Endothelial cell of umbilical vein (primary cell): ENCODE measurements around the gene KLHL18. TPM values are rescaled to one million over a fixed set of nuclear protein-coding genes. Genes with fewer than 3 reads are reported as not detected.

ENCODE experiments used
- BruUV-seq: library from RNA; stranded (reverse); fragments of 400-500 nt; replicated peaks from 2 replicates; lab custom pipeline; 2021; lab: Mats Ljungman, UMichigan
- CTCF ChIA-PET: fragments of 300-600, 350-600 bp; sonication (Branson Sonifier 250); formaldehyde crosslinking; loops from one replicate; lab custom pipeline; 2021; ENCODE audit warnings: antibody characterized with exemption, inconsistent platforms; lab: Charles Lee
- POLR2A ChIA-PET: fragments of 300-600, 350-600 bp; sonication (Branson Sonifier 250); formaldehyde crosslinking; loops from one replicate; lab custom pipeline; 2021; ENCODE audit warnings: antibody characterized with exemption, inconsistent platforms; lab: Charles Lee
- DNase-seq: peaks from one replicate; pipeline ENCODE4 v3.0.0-alpha.2; 2011; ENCODE audit warnings: low read depth, low spot score
- FAIRE-seq: peaks from 2 replicates; lab custom pipeline; 2011; peaks lifted over from hg19 to GRCh38; lab: Jason Lieb, UNC
- H2AFZ ChIP-seq: 2 replicates; pipeline ENCODE4 v1.6.0; 2012; ENCODE audit warnings: low read depth, low read length, control low read depth, inconsistent platforms
- H3K27ac ChIP-seq: 2 replicates; pipeline ENCODE4 v1.5.1; 2011; ENCODE audit warnings: low read depth, mild to moderate bottlenecking, control low read depth, low read length, moderate library complexity; ENCODE audit not compliant: insufficient read depth
- H3K27me3 ChIP-seq, 2 experiments: 2 replicates each; pipeline versions ENCODE4 v1.6.0 to v1.6.1; 2011; ENCODE audit warnings: low read length in 2 of 2, mixed read lengths in 1 of 2; ENCODE audit not compliant: control insufficient read depth in 2 of 2, insufficient read depth in 2 of 2
- H3K36me3 ChIP-seq, 2 experiments: 2 replicates in 1 of 2; 3 replicates in 1 of 2; pipeline ENCODE4 v1.5.1; 2011; ENCODE audit warnings: low read length in 2 of 2, mild to moderate bottlenecking in 1 of 2, moderate library complexity in 1 of 2; ENCODE audit not compliant: control insufficient read depth in 2 of 2, insufficient read depth in 2 of 2; ENCODE audit errors: extremely low read depth in 1 of 2
- H3K4me1 ChIP-seq: 3 replicates; pipeline ENCODE4 v1.5.1; 2011; ENCODE audit warnings: mild to moderate bottlenecking, low read length; ENCODE audit not compliant: control insufficient read depth, insufficient read depth; ENCODE audit errors: extremely low read depth
- H3K4me2 ChIP-seq: 2 replicates; pipeline ENCODE4 v1.6.1; 2011; ENCODE audit warnings: low read length, control low read depth, mixed read lengths; ENCODE audit not compliant: insufficient read depth
- H3K4me3 ChIP-seq, 3 experiments: fragments of 200-600 bp in 1 of 3; sonication (generic), shearing (Covaris generic) in 1 of 3; replicated peaks in 1 of 3; 2 replicates each; pipeline ENCODE4 v1.5.1; 2011 to 2016; ENCODE audit warnings: control low read depth in 3 of 3, low read length in 3 of 3, mild to moderate bottlenecking in 2 of 3, inconsistent platforms in 1 of 3, low read depth in 1 of 3, moderate library complexity in 1 of 3; ENCODE audit not compliant: insufficient read depth in 1 of 3
- H3K79me2 ChIP-seq: 2 replicates; pipeline ENCODE4 v1.6.0; 2012; ENCODE audit warnings: low read length, inconsistent platforms; ENCODE audit not compliant: control insufficient read depth, insufficient read depth
- H3K9ac ChIP-seq: replicated peaks from 2 replicates; pipeline ENCODE3; 2011; ENCODE audit warnings: low read length, control low read depth; ENCODE audit not compliant: insufficient read depth; ENCODE audit errors: extremely low read depth
- H3K9me1 ChIP-seq: replicated peaks from 3 replicates; pipeline ENCODE4 v1.6.0; 2011; ENCODE audit warnings: mild to moderate bottlenecking, low read length; ENCODE audit not compliant: control insufficient read depth, insufficient read depth; ENCODE audit errors: extremely low read depth
- H3K9me3 ChIP-seq: replicated peaks from 2 replicates; pipeline ENCODE4 v1.5.1; 2012; ENCODE audit warnings: low read length, inconsistent platforms; ENCODE audit not compliant: control insufficient read depth, insufficient read depth
- H4K20me1 ChIP-seq: replicated peaks from 2 replicates; pipeline ENCODE3; 2011; ENCODE audit warnings: mild to moderate bottlenecking, low read length; ENCODE audit not compliant: control insufficient read depth, insufficient read depth; ENCODE audit errors: extremely low read depth
- CTCF ChIP-seq, 2 donors: IDR thresholded peaks; 1 replicate in 1 of 2; 2 replicates in 1 of 2; pipeline ENCODE4 v1.5.1; 2011; ENCODE audit warnings: low read length in 2 of 2, mild to moderate bottlenecking in 2 of 2, moderate library complexity in 2 of 2, control low read depth in 1 of 2, inconsistent platforms in 1 of 2, low read depth in 1 of 2; ENCODE audit not compliant: insufficient read depth in 1 of 2; ENCODE audit errors: extremely low read depth in 1 of 2
- EZH2 ChIP-seq: IDR thresholded peaks from 2 replicates; pipeline ENCODE4 v1.6.1; 2012; ENCODE audit warnings: borderline replicate concordance, low read depth, mild to moderate bottlenecking, moderate library complexity, low read length, inconsistent platforms; ENCODE audit not compliant: severe bottlenecking
- FOS ChIP-seq: IDR thresholded peaks from 2 replicates; pipeline ENCODE4 v1.6.1; 2011; ENCODE audit warnings: mild to moderate bottlenecking, low read length, moderate library complexity, borderline replicate concordance; ENCODE audit not compliant: insufficient read depth
- GATA2 ChIP-seq: IDR thresholded peaks from 2 replicates; pipeline ENCODE4 v1.7.0; 2011; ENCODE audit warnings: low read depth, mild to moderate bottlenecking, moderate library complexity, mixed read lengths, low read length; ENCODE audit not compliant: insufficient read length, insufficient read depth
- JUN ChIP-seq: IDR thresholded peaks from 2 replicates; pipeline ENCODE4 v1.6.1; 2011; ENCODE audit warnings: borderline replicate concordance, low read depth; ENCODE audit not compliant: insufficient read length, insufficient read depth
- MYC ChIP-seq: IDR thresholded peaks from one replicate; pipeline ENCODE4 v1.6.1; 2011; ENCODE audit warnings: mild to moderate bottlenecking, low read depth, low read length
- POLR2AphosphoS5 ChIP-seq: IDR thresholded peaks from 2 replicates; pipeline ENCODE4 v1.6.1; 2012; ENCODE audit warnings: low read depth, mild to moderate bottlenecking, control low read depth, low read length, moderate library complexity; ENCODE audit not compliant: insufficient read depth
- dilution Hi-C: fragments of 300-500 bp; cut with MboI; formaldehyde crosslinking; loops from one replicate; pipeline ENCODE4 v1.15.0; 2019; ENCODE audit warnings: low sequenced_read_pairs; ENCODE audit not compliant: extremely low pct_ligation_motif_present
- intact Hi-C: fragments of 100-400 bp; cut with micrococcal nuclease; formaldehyde crosslinking; loops from one replicate; pipeline ENCODE4 v1.10.0; 2022
- polyA plus RNA-seq, 4 experiments: library from polyadenylated mRNA; depleted of rRNA in 3 of 4; stranded (reverse) in 3 of 4; unstranded in 1 of 4; fragments of >200 nt; gene quantifications; 2 replicates each; pipeline versions ENCODE4 v1.2.1 to v1.2.3, GENCODE V29; 2011 to 2012; ENCODE audit warnings: missing spikeins in 1 of 4
- total RNA-seq: library from RNA; stranded (reverse); gene quantifications from 2 replicates; pipeline ENCODE4 v1.2.3, GENCODE V29; 2021

Gene KLHL18
- total and polyA plus RNA-seq, 2 donors (not counting 3 experiments of a cell fraction or from before 2014, with no cell fraction given): 43.4 to 58.1 TPM

GRCh38 chr3:47374587-47374986 lies 91.8 kb downstream of the KLHL18 start:
- H3K27ac ChIP-seq: no peak overlapping the region
- BruUV-seq: no TSS peak
- no peaks in the 10 kb centered on the region for H3K9me3 ChIP-seq
- dilution Hi-C loops (no loop called here), intact Hi-C loops (loop anchor here (5.0 to 10.0 kb wide), 3 partner anchors 360 to 670 kb away; partner anchors contain the start of gene TMIE)
- no peak for DNase-seq
- peaks cover 2% of the 10 kb centered on the region for H3K79me2 ChIP-seq
- H4K20me1 ChIP-seq: no peaks in the 10 kb centered on the region
- no peak overlapping the region for H3K9ac ChIP-seq
- POLR2A ChIA-PET: no interaction called here
- no peaks in the 10 kb centered on the region for H3K36me3 ChIP-seq
- CTCF ChIA-PET: no interaction called here
- H3K9me1 ChIP-seq: no peaks in the 10 kb centered on the region
- no peaks in the 10 kb centered on the region for H3K27me3 ChIP-seq
- no peak overlapping the region for H3K4me2 ChIP-seq
- H3K4me3 ChIP-seq: no peak overlapping the region
- H2AFZ ChIP-seq: no peak overlapping the region
- peaks cover 2% of the 10 kb centered on the region for H3K4me1 ChIP-seq
- TF ChIP-seq EZH2: no peak
- no peak for FAIRE-seq

GRCh38 chr3:47376393-47376792 lies 93.6 kb downstream of the KLHL18 start:
- Histone ChIP-seq H2AFZ (no peak overlapping the region), H3K4me2 (no peak overlapping the region), H4K20me1 (no peaks in the 10 kb centered on the region), H3K9me1 (no peaks in the 10 kb centered on the region), H3K27me3 (no peaks in the 10 kb centered on the region), H3K79me2 (peaks cover 7% of the 10 kb centered on the region), H3K36me3 (no peaks in the 10 kb centered on the region), H3K9ac (no peak overlapping the region), H3K27ac (no peak overlapping the region), H3K9me3 (no peaks in the 10 kb centered on the region), H3K4me3 (no peak overlapping the region), H3K4me1 (peaks cover 7% of the 10 kb centered on the region)
- DNase-seq (no peak), FAIRE-seq (no peak)
- BruUV-seq: no TSS peak
- CTCF ChIA-PET: no interaction called here
- intact Hi-C loops (loop anchor here (10.0 kb wide), 2 partner anchors 362 to 672 kb away; partner anchors contain the start of gene TMIE), dilution Hi-C loops (no loop called here)
- POLR2A ChIA-PET: no interaction called here
- TF ChIP-seq POLR2AphosphoS5 (no peak), MYC (no peak), EZH2 (no peak), CTCF (IDR thresholded peaks at IDR 0.05; ENCODE audit: extremely low read depth in 1 of 2, insufficient read depth in 1 of 2, low read depth in 1 of 2, low read length in 2 of 2) (no peak), JUN (no peak), GATA2 (no peak), FOS (no peak)
